T-helper 2 cell treated with Interferon-gamma antibody and Interleukin-4, amounts not matched to agents 100 ng/mL and 5 ng/mL, for 36 hours (primary cell): ENCODE results near the gene PRKAA1. TPM values are rescaled to one million over a fixed set of nuclear protein-coding genes. Genes with fewer than 3 reads are reported as not detected.
"Not testable (repeated sequence)": the region's sequence is repeated elsewhere in the genome, so short reads cannot be mapped to it uniquely, and the experiment has no call there.

Experiments used
- intact Hi-C: fragments of 100-400 bp; cut with micrococcal nuclease; formaldehyde crosslinking; loops from one replicate; pipeline ENCODE4 v1.15.1; 2023
- total RNA-seq: library from RNA; stranded (reverse); gene quantifications from 2 replicates; pipeline ENCODE4 v1.2.3, GENCODE V29; 2022

Gene PRKAA1
- total RNA-seq, 1 donor from 2014 or later: 61.3 TPM

DNA sequence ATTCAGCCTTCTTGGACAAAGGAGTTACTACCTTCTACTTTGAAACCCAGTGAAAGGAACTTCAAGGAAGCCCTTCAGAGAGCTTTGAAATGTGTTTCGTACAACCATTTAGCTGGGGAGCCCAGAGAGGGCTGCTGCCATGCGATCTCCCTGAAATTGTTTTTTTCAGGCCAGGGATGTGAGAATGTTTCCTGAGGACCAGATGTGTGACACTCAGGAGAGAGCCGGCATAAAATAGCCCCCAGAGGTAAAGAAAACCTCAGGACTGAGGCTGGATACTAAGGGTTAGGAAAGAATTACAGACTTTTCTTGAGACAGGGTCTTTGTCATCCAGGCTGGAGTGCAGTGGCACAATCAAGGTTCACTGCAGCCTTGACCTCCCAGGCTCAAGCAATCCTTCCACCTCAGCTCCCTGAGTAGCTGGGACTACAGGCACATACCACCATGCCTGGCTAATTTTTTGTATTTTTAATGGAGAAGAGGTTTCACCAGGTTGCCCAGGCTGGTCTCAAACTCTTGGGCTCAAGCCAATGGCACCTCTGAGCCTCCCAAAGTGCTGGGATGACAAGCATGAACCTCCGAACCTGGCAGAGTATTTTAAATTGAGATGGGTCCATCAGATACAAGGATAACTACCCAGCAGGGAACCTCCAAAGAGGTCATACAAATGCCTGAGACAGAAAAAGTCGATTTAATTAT is 28.5 kb upstream of the PRKAA1 start:
- intact Hi-C loops: no loop called here

DNA sequence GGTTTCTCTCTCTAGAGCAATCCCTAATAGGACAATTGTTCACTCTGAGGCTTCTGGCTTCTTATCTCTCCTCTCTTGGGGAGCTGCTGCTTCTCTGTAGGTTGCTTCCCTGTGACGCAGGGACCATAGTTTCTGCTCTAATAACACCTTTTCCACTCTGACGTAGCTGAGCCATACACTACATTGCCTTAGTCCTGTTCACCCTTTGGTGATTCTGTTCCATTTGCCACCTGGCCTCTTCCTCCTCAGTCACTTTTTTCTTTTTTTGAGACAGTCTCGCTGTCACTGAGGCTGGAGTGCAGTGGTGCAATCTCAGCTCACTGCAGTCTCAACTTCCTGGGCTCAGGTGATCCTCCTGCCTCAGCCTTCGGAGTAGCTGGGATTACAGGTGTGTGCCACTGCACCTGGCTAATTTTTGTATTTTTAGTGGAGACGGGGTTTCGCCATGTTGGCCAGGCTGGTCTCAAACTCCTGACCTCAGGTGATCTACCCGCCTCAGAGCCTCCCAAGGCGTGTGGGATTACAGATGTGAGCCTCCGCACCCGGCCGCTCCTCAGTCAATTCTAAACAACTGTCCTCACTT is 27.4 kb upstream of the PRKAA1 start:
- intact Hi-C loops: not testable (repeated sequence)

DNA sequence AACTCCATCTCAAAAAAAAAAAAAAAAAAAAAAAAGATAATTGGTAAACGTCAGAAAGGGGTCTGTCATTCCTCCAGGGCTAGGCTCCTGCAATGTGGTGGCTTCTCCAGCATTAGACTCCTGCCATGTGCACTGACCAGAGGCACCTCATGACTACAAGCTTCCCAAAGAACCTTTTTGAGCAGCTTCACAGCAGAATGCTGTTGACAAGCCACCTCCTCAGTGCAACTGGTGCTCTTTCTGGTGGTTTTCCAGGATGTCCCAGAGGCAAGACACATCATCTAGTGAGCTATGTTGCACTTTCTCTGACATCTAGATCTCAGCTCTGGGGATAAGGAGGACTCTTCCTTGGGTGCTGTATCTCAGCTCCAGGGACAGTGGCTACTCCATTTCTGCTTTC is 25.3 kb upstream of the PRKAA1 start:
- intact Hi-C loops: no loop called here

DNA sequence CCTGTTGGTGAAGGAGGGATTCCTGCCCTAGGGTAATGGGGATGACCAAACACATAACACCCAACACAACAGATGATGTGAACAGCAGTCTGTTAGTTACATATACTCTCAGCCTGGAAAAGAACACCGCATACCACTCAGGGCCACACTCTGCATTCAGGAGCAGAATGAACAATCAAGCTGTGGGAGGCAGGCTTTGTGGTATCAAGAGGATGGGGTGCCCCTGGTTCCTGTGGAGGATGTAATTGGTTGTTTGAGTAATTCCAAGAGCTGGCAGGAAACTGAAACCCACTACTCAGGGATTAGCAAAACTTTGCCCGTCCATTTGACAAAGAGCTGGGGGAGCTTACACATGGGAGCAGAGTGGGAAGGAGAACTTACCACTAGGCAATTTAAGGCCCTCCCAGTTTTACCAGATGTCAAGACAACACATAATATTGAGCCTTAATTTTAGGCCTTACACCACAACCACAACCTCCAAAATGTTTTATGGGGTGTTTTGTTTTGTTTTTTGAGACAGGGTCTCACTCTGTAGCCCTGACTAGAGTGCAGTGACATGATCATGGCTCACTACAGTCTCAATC is 15.6 kb upstream of the PRKAA1 start:
- intact Hi-C loops: no loop called here

DNA sequence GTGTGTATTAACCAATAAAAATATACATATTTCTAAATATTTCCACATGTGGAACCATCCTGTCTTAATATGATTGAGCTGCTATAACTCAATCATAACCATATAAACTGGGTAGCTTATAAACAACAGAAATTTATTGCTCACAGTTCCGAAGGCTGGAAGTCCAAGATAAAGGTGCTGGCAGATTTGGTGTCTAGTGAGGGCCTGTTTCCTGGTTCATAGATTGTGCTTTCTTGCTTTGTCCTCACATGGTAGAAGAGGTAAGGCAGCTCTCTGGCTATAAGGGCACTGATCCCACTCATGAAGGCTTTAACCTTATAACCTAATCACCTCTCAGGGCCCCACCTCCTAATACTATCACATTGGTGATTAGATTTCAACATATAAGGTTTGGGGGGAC is 14.0 kb upstream of the PRKAA1 start:
- intact Hi-C loops: no loop called here

DNA sequence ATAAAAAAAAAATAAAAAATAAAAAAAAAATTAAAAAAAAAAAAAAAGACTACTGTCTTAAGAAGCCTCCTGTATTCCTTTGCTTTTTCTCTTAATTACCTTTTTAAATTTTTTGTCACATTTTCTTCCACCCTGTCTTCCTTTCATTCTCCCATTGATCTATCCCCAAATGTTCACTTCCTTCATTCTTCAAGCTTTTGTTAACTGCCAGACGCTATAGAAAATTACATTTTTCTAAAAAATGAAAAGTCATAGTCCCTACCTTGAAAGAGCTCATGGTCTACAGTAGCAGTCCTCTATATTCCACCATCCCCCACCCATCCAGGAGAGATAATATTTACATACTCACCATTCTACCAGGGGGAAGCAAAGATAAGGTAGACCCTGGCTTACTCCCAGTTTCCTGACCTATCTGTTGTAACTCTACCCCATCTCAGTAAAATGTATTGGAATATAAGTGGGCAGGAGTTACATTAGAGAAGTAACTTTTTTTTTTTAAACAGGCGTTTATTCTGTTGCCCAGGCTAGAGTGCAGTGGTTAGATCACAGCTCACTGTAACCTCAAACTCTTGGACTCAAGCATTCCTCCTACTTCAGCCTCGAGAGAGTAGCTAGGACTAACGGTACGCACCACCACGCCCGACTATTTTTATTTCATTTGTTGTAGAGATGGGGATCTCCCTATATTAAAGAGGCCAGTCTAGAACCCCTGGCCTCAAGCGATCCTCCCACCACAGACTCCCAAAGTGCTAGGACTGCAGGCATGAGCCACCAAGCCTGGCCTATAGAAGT is 3.8 kb upstream of the PRKAA1 start:
- intact Hi-C loops: no loop called here

DNA sequence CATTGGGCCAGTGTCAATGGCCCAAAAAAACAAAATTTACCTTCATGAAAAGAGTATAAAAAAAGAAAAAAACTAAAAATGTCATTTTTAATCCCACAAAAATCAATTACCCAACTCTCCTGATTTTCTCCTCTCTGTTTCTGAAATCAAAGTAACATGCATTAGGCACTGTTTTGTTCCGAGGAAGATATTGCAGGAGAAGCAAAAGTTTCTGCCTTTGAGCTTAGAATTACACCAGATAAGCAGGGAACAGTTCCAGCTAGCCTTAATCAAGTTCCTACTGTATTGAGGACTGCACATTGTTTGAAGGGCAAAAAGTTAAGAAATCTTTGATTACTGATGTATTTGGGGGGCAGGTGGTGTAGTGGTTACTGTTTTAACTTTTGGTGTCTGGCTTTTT is 1.1 kb upstream of the PRKAA1 start:
- intact Hi-C loops: no loop called here

DNA sequence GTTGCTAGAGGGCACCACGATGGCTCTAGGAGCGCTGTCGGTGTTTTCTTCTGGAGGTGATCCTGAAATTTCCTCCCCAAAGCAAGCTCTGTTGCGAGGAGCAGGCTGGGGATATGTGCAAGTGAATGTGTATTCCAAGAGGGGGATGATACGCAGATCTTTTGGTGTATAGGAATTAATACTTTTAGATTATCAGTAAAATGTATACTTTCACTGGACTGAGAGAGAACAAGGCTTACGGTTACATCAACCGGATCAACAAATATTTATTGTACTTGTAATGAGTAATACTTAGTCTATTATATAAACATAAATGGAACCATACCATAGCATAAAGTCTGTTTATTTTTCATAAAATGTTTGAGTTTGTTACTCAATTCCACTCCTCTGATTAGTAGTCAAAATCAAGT is 632 bp upstream of the PRKAA1 start:
- intact Hi-C loops: loop anchor here (1.0 kb wide), 3 partner anchors 36 to 80 kb away; partner anchors contain the start of genes RPL37 and TTC33

DNA sequence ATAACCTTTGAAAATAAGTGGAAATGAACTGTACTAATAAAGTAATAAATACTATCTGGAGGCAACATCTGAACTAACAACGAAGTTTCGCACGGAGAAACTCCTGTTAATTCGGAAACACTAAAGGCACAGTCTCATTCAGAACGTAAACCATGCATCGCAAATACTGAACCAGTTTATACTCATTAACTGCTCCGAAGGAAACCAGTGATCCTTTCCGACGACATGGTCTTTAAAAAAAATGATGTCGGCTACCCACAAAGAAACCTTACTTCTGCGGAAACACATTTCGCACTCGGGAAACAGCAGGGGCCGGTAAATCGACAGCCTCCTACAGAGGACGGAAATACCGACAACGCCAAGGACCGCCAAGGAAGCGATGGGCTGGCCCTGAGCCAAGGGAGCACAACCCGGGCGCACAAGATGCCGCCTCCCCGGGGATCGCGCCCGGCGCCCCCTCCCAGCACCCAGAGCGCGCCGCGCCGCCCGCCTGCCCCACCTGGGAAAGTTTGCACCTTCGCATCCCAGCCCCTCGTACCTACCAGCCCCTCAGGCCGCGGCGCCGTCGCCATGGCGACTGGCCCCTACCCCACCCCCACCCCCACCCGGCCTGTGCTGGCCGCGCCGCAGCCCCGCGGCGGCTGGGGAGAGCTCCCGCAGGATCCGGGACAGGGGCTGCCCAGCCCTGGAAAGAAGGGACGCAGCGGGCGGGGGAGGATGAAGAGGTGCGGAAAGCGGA is 732 bp downstream of the PRKAA1 start:
- intact Hi-C loops: loop anchor here (1.0 kb wide), 3 partner anchors 38 to 82 kb away; partner anchors contain the start of genes RPL37 and TTC33

DNA sequence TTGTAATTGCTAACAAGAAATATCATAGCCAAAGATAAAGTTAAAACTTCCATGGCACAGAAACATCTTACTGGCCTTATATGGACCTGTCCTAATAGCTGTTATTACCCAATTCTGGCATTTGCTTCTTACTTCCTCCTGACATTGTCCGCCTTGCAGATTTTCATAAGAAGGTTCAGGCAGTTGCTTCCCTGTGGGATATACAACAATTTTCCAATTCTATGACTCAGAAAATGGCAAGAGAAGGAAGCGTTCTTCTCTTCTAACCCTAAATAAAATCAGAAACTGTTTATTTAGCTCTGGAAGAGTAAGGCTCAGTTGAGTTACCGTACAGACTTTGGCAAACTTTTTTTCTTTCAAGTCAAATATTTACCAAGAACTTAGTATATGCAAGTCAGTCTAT is 1.7 kb downstream of the PRKAA1 start:
- intact Hi-C loops: no loop called here

DNA sequence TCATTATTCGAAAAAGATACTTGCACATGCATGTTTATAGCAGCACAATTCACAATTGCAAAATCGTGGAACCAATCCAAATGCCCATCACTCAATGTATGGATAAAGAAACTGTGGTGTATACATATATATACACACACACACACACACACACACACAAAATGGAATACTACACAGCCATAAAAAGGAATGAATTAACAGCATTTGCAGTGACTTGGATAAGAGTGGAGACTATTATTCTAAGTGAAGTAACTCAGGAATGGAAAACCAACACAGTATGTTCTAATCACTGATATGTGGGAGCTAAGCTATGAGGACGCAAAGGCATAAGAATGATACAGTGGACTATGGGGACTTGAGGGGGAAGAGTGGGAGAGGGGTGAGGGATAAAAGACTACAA is 3.3 kb downstream of the PRKAA1 start:
- intact Hi-C loops: not testable (repeated sequence)

DNA sequence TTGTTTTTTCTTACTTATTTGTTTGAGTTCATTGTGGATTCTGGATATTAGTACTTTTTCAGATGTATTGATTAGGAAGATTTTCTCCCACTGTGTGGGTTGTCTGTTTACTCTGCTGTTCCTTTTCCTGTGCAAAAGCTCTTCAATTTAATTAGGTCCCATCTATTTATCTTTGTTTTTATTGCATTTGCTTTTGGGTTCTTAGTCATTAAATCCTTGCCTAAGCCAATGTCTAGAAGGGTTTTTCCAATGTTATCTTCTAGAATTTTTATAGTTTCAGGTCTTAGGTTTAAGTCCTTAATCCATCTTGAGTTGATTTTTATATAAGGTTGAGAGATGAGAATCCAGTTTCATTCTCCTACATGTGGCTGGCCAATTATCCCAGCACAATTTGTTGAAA is 3.8 kb downstream of the PRKAA1 start:
- intact Hi-C loops: not testable (repeated sequence)

DNA sequence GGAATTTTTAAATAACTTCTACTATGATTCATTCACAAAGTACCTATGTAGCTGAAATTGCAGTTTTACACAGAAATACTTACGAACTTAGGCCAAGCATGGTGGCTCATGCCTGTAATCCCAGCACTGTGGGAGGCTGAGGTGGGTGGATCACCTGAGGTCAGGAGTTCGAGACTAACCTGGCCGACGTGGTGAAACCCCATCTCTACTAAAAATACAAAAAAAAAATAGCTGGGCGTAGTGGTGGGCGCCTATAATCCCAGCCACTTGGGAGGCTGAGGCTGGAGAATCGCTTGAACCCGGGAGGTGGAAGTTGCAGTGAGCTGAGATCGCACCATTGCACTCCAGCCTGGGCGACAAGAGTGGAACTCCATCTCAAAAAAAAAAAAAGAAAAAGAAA is 5.5 kb downstream of the PRKAA1 start:
- intact Hi-C loops: not testable (repeated sequence)

DNA sequence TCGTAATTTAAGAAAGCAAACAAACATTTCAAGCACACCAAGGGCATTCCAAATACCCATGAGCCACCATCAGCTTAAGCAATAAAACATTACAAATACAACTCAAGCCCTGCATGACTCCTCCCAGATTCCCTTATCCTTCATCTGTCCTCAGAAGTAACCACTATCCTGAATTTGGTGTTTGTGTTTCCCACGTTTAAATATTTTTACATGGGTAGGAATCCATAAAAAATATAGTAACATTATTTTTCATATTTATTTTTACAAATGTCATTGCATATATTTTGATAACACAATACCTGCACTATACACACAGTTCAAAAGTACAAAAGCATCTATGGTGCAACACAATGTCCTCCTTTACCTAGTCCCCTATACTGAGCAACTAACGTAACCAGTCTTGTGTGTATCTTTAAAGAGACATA is 6.4 kb downstream of the PRKAA1 start:
- intact Hi-C loops: no loop called here

DNA sequence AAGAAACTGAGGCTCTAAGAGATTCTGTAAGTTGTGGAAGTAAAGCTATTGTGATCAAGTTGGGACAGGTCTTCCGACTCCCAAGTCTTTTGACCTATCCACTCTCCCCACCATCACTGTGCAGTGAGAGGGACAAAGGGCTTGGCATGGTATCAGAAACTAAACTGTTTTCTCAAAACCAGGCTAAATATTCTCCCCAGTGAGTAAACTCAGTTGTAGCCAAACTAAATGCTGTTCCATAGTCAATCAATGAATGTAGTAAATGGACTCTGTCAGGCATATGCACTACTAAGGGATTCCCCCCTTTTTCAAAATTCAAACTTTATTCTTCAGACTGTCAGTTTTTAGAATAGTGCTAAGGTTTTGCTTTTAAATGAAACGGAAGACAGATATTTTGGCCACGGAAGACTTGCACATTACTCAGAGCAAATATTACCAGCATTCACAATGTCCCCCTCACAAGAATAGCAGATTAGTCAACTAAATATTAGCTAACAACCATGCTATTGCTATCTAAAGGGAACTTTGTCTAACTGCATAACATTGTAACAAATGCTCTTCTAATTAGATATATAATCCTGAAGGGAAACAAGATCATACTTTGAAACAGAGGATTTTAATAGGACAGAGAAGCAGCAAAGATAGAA is 7.1 kb downstream of the PRKAA1 start:
- intact Hi-C loops: no loop called here

DNA sequence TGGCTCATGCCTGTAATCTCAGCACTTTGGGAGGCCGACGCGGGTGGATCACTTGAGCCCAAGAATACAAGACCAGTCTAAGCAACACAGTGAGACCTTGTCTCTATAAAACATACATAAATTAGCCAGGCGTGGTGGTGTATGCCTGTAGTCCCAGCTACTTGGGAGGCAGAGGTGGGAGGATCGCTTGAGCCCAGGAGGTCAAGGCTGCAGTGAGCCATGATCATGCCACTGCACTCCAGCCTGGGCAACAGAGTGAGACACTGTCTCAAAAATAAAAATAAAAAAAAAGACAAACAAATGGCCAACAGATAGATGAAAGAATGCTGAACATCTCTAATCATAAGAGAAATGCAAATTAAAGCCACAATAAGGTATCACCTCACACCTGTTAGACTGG is 9.2 kb downstream of the PRKAA1 start:
- intact Hi-C loops: not testable (repeated sequence)

DNA sequence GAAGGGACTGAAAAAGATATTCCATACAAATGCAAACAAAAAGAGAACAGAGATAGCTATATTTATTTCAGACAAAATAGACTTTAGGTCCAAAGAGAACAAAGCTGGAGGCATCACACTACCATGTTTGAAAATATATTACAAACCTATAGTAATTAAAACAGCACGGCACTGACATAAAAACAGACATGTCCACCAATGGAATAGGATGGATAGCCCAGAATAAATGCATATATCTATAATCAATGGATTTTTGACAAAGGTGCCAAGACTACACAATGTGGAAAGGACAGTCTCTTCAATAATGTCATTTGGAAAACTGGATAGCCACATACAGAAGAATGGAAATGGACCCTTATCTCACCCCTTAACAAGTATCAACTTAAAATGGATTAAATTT is 10.2 kb downstream of the PRKAA1 start:
- intact Hi-C loops: no loop called here

DNA sequence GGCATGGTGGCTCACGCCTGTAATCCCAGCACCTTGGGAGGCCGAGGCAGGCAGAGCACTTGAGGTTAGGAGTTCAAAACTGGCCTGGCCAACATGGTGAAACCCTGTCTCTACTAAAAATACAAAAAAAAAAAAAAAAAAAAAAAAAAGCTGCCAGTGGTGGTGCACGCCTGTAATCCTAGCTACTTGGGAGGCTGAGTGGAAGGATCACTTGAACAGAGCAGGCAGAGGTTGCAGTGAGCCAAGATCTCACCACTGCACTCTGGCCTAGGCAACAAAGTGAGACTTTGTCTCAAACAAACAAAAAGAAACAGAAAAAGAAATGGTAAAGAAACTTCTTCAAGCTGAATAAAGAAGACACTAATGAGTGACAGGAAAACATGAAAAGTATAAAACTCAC is 11.5 kb downstream of the PRKAA1 start:
- intact Hi-C loops: not testable (repeated sequence)

DNA sequence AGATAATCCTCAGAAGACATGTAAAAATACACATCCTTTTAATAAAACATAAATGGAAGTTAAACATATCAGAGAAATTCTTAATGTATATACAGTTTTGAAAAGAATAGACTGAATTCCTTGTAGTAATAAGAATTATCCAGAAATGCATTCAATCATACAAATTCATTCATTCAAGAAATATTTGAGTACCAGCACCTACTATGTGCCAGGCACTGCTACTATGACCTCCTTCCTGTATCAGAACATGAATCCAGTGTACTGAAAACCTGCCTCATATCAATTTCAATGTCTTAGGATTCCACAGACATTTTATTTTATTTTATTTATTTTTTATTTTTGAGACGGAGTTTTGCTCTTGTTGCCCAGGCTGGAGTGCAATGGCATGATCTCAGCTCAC is 13.3 kb downstream of the PRKAA1 start:
- intact Hi-C loops: no loop called here

DNA sequence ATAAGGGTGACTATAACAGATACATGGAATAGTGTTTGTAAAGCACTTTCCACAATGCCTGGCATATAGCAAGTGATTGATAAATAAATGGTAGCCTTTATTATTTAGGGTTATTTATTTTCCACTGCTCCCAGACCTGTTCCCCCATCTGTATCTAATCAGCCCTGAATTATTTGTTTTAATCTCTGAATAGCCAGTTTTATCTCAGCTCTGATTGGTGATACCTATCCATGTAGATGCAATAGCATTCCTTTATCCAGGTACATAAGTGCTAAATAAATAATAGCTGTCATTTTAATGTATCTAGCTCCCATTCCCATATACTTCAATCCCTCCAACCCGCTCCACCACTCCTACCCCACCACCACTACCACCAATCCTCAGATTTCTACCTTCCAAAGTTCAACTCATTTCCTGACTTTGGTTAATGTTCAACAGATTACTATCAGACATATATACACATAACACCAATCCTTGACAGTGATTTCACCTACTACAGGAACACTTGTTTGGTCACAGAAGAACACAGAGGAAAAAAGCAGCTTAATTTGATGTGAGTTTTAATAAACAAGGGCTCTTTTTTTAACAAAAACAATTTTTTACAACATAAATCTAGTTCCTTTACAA is 14.0 kb downstream of the PRKAA1 start:
- intact Hi-C loops: no loop called here
